Measurements from ENCODE around the gene DAGLB.

DNA sequence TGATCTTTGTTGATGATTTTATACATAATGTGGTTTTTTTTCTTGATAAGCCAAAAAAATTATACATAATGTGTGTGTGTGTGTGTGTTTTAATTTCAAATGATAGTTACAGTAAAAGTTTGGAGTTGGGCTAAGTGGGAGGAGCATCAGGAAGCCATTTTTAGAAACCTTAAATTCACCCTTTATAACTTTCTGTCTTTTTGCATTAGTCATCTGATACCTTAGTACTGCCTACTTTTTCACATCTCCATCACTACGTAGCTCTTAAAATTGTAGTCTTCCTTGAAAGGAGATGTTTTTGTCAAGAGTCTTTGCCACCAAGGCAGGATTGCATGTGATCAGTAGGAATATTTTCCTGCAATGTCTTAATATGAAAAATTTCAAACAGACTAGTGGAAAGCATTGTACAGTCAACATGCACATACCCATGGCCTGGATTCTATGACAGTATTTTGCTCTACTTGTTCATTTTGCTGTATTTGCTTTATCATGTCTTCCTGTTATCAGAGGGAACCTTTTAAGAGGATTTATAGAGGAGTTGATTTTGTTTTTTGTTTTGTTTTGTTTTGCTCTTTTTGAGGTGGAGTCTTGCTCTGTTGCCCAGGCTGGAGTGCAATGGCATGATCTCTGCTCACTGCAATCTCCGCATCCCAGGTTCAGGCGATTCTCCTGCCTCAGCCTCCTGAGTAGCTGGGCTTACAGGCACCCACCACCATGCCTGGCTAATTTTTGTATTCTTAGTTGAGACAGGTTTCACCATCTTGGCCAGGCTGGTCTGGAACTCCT is 67.3 kb downstream of the DAGLB start:
- TF ChIP-seq GATA3 (IDR thresholded peaks at IDR 0.05; ENCODE audit: low read depth, low read length) (no peak), GATA2 (IDR thresholded peaks at IDR 0.05; ENCODE audit: low read depth, low read length) (no peak)
